A172 (cell line): ENCODE measurements around the gene SNX8. TPM values are rescaled to one million over a fixed set of nuclear protein-coding genes. Genes with fewer than 3 reads are reported as not detected.
A peak's percentile ranks its signal among the peaks of the same experiment; 100 is the strongest.

Experiments used
- DNase-seq: peaks from one replicate; pipeline ENCODE4 v3.0.0-alpha.2; 2015; ENCODE audit warnings: low spot score
- total RNA-seq: library from RNA; depleted of rRNA; stranded (reverse); fragments of >200 nt; shearing (Covaris generic); gene quantifications from 2 replicates; pipeline ENCODE4 v1.2.3, GENCODE V29; 2014

The SNX8 gene
- total RNA-seq, 1 experiment from 2014 or later = 27.2 TPM

DNA sequence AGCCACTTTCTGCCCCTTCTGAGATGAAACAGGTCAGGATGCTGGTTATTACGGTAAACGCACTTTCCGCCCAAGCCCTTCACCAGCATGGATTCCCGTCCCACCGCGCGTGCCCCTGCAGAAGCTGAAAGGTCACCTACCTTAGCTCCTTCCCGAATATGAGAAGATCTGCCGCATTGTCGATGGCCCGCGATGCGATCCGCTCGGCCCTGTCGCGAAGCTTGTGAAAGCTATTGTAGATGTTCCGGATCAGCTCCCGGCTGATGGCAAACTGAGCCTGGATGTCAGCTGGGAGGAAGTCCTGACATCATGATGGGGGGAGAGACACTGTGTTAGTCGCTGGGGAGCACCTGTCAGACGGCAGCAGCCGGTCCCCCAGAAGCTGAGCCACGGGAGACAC, 50.1 kb downstream of the SNX8 start:
- no peak for DNase-seq

DNA sequence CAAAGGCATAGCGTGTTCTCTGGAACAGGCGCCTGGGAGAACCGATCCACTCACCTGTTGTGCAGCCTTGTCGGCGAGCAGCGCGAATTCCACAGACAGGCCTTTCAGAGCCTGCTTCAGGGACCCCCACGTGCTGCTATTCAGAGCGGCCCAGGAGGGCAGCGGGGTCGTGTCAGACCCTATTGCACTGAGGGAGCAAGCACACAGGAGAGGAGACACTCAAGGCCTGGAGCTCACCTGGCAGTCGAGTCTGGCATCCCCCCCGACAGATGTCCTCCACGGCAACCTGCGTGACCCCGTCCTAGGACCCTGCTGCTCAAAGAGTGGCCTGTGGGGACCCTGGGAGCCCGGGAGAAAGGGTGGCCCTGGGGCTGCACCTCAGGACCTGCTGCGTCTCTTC, 51.1 kb downstream of the SNX8 start:
- no peak for DNase-seq

DNA sequence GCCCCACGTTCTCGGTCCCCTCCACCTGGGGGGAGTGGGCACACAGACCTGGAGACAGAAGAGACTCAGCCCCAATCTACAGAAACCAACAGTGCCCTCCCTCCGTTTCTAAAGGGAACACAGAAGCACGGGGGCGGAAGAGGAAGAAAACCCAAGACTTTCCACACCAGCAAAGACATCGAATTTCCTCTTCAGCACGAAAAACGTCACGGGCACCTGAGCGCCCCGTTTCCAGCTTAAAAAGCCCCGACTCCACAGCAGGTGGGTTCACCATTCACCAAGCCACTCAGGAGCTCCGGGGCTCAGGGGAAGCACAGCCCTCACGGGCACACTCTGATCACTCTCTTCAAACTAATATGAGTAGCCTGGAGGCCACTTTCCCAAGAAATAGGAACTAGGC, 52.6 kb downstream of the SNX8 start:
- no peak for DNase-seq

GRCh38 chr7:2260820-2261219, 53.4 kb downstream of the SNX8 start:
- DNase-seq = peak; percentile 89

DNA sequence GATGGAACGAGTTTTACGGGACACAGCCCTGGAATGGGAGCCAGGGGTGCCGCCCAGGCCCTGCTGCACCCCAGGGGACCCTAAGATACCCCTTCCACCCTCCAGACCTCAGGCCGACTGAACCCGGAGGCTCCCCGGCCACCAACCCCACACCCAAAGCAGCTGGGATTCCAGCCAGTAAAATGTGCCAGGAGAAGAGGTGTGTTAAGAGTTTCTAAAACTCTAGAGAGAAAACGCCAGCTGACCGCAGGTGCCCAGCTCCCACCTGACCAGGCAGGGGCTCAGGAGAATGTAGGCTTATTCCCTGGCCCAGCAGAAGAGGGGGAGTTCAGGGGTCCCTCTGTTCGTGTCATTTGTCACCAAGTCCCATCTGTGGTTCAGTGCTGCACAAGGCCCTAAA, 54.8 kb downstream of the SNX8 start:
- no peak for DNase-seq

- no peak for DNase-seq
These were observed 55.4 kb downstream of the SNX8 start for GRCh38 chr7:2258661-2259365.

DNA sequence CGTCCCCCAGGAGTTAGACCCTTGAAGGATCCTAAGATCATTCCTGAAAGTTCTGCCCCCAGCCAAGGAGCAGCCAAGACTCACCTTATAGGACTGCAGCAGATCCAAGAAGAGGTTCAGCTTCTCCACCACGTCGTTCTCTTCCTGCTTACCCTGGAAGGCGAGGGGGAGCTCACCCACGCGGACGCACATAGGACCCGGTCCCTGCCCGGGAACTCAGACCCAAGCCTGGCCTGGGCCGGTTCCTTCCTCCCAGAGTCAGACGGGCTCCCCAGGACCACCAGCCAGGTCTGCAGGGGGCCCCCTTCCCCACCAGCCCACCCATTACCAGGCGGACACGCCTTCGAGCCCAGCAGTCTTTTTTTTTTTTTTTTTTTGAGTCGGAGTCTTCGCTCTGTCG, 56.6 kb downstream of the SNX8 start:
- DNase-seq = no peak

- DNase-seq = no peak
These were observed 57.1 kb downstream of the SNX8 start for GRCh38 chr7:2257046-2257551.

GRCh38 chr7:2256306-2257045, 57.8 kb downstream of the SNX8 start:
- DNase-seq = no peak

DNA sequence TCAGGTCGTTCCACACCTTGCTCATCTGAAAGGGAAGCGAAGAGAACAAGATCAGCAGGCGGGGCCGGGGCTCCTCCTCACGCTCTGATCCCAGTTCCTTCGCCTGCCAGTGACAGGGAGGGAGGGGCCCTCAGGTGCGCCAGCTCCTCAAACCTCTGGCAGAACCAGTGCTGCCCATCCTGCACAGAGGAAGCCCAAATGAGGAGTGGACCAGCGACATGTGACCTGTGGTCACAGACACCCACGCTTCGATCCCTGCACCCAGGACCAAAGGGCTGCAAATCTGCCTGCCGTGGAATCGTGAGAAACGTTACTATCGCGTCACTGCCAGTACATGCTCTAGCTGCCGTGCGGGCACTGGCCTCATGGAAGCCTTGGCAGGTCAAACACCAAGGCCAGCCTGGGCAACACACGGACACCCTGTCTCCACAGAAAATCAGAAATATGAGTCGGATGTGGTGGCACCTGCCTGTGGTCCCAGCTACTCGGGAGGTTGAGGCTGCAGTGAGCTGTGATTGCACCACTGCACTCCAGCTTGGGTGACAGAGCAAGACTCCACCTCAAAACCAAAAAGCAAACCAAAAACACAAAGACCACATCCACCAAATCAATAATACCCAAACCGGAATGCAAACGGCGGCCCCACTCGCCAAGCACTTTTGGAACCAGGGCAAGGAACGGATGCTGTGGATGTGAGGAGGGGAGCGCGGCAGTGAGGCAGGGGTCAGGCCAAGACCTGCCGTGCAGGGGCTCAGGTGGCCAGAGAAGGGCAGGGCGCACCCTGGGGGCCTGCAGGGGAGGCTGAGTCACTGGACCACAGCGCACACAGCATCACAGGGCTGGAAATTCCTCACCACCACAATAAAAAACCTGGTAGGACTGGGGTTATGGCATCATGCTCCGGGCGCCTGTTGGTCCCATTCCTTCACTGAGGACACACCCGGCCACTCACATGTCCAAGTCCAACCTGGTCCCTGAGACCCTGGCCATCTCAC, 58.8 kb downstream of the SNX8 start:
- peak; percentile 88 for DNase-seq

DNA sequence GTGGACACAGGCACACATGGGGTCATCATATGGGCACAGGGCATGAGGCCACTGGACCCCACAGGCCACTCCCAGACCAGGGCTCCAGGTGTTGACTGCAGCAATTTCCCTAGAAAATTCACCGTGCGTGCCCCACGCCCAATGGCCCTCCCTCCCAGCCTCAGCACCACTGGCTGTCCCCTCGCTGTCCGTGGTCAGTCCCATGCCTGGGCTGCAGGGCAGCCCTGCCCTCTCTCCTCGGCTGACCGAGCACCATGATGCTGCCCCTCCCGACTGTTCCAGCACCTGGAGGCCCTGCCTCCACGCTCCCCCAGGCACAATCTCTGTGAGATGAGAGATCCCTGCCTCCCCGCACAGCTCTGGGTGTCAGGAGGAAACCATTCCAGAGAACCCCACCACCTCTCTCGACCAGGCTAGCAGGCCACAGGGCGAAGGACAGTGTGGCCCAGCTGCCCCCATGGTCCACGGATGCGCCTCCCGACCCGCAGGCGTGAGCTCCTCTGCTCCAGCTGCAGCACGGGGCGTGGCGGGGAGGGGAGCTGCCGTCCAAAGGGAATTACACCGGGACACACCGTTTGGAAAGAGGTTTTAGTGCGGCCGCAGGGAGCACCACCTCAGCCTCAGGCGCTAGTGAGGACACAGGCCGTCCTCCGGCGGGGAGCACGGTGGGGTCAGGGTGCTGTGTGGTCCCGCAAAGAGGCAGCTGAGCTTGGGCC, 59.7 kb downstream of the SNX8 start:
- no peak for DNase-seq

- no peak for DNase-seq
These were observed 60.6 kb downstream of the SNX8 start for GRCh38 chr7:2253525-2254244.

DNA sequence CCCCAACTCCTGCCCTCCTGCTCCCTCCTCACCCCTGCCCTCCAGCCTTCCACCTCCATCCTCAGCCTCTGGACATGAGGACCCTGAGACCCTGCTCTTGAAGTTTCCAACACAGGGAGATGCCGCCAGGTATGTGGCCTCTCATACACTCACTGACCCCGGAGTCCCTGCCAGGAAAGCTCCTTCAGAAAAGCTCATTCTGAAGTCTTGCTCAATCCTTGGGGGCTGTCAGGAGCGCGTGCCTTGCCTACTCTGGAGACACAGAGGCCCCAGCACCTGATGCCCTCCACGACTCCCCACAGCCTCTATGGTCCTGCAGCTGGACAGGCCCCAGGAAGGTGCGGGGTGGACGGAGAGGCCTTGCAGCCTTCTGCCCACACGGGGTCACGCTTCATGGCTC, 61.2 kb downstream of the SNX8 start:
- no peak for DNase-seq

DNA sequence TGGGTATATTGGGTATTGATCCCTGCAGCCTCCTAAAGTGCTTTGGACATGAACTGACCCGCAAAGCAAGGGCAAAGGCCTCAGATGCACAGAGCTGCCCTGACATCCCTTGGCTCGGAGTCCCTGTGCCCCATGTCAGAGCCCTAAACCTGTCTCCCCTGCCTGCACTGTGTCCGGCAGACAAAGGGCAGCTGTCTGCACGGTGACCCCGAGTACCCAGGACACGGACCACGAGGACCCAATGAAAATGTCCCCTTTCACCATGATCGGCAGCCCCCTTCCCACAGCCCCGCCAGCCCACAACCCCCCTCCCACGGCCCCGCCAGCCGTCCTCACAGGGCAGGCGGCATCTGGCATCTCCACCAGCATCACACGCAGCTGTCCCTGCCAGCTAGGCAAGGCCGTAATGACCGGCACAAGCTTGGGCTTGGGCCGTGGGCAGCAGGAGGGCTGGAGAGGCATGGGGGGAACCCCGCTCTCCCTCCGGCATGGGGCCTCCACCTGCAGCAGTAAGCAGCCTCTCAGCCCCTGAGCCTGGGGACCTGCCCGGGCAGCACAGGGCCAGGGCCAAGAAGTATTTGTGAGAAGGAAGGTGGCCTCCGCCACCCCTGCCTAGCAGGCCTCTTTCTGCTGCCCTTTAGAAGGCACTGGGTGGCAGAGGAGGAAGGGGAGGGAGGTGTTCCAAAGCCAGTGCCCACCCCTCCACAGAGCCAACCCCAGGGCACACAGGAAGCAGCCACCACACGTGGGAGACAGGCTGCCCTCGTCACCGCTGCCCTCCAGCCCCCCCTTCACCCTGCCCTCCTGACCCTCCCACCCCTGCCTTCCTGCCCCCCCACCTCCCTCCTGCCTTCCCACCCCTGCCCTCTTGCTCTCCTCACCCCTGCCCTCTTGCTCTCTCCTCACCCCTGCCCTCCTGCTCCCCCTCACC, 62.1 kb downstream of the SNX8 start:
- no peak for DNase-seq

- no peak for DNase-seq
These were observed 62.9 kb downstream of the SNX8 start for GRCh38 chr7:2251381-2251780.

DNA sequence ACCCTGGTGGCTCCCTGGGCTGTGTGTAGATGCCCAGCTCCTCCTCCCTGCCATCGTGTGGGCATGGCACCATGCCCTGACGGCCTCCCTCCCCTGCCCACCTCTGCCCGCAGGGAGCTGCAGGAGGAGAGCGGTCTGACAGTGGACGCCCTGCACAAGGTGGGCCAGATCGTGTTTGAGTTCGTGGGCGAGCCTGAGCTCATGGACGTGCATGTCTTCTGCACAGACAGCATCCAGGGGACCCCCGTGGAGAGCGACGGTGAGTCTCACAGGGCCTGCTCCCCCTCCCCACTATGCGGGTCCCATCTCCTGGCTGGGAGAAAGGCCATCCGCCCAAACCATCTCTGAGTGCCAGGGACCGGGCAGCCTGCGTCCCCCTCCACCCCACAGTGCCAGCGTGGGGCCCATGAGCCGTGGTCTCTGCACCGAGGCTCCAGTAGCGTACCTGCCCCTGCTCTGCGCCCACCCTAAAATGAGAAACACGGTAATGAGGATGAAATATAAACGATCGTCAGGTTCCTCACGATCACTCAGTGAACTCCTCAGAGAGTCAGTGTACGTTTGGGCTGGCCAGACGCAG, 64.4 kb downstream of the SNX8 start:
- no peak for DNase-seq

DNA sequence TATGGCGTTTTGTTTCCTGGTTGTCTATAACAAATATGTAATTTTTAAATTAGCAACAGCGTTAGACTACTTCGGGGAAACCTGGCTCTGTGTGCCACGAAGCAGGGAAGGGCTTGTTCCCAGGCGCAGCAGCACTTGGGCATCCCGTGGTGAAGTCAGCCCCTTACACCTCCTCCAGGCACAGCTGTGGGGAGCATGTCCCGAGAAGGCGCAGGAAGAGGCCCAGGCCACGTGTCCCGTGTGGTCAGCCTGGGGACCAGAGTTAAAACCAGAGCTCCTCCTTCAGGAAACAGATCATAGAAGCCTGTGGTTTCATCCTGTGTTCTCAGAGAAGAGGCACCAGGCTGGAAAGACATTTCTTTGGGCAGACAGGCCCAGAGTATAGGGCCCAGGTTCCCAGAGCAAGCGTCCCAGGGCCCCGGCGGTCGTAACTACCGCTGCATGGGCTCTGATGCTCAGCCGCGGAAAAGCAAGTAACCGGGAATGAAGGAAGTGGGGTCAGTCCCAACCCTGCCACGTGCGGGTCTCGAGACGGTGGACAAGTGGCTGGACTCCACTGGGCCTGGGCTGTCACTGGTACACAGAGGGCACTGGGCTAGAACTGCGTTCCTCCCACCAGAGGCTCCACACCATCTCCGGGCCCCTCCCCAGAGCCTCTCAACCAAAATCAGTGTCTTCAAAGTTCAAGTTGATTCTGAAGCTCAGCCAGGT, 65.1 kb downstream of the SNX8 start:
- peak; percentile 93 for DNase-seq

GRCh38 chr7:2247141-2247995, 66.9 kb downstream of the SNX8 start:
- DNase-seq = no peak
